ENCODE data around the gene SCNN1A.

- TF ChIP-seq, protein P1, sequence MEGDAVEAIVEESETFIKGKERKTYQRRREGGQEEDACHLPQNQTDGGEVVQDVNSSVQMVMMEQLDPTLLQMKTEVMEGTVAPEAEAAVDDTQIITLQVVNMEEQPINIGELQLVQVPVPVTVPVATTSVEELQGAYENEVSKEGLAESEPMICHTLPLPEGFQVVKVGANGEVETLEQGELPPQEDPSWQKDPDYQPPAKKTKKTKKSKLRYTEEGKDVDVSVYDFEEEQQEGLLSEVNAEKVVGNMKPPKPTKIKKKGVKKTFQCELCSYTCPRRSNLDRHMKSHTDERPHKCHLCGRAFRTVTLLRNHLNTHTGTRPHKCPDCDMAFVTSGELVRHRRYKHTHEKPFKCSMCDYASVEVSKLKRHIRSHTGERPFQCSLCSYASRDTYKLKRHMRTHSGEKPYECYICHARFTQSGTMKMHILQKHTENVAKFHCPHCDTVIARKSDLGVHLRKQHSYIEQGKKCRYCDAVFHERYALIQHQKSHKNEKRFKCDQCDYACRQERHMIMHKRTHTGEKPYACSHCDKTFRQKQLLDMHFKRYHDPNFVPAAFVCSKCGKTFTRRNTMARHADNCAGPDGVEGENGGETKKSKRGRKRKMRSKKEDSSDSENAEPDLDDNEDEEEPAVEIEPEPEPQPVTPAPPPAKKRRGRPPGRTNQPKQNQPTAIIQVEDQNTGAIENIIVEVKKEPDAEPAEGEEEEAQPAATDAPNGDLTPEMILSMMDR (IDR thresholded peaks at IDR 0.05): no peak
- TF ChIP-seq EP300 (IDR thresholded peaks at IDR 0.05): no peak
These were observed 69.2 kb downstream of the SCNN1A start for GRCh38 chr12:6306151-6306550.

Measured in ovary (tissue), 3 donors.